Duodenal mucosa (tissue), 2 donors: ENCODE results near the gene NANOG.
"Not testable (repeated sequence)": the region's sequence is repeated elsewhere in the genome, so short reads cannot be mapped to it uniquely, and the experiment has no call there.

Experiments used
- H3K27ac ChIP-seq: one replicate; pipeline ENCODE4 v1.7.0; 2013; ENCODE audit warnings: low read depth, low read length
- H3K27me3 ChIP-seq, 2 donors: one replicate each; pipeline ENCODE4 v1.7.0; 2013; ENCODE audit warnings: low read length in 2 of 2, control low read depth in 1 of 2; ENCODE audit not compliant: insufficient read depth in 2 of 2, control insufficient read depth in 1 of 2
- H3K36me3 ChIP-seq, 2 donors: one replicate each; pipeline ENCODE4 v1.7.0; 2013; ENCODE audit warnings: low read length in 2 of 2, control low read depth in 1 of 2; ENCODE audit not compliant: insufficient read depth in 2 of 2, control insufficient read depth in 1 of 2
- H3K4me1 ChIP-seq, 2 donors: one replicate each; pipeline ENCODE4 v1.7.0; 2013; ENCODE audit warnings: low read length in 2 of 2, control low read depth in 1 of 2; ENCODE audit not compliant: insufficient read depth in 2 of 2, control insufficient read depth in 1 of 2
- H3K4me3 ChIP-seq, 2 donors: one replicate each; pipeline ENCODE4 v1.7.0; 2013; ENCODE audit warnings: low read length in 2 of 2, low read depth in 1 of 2
- H3K9ac ChIP-seq, 2 donors: one replicate each; pipeline ENCODE4 v1.7.0; 2013; ENCODE audit warnings: low read length in 2 of 2, low read depth in 1 of 2
- H3K9me3 ChIP-seq, 2 donors: one replicate each; pipeline ENCODE4 v1.7.0; 2013; ENCODE audit warnings: low read length in 2 of 2, control low read depth in 1 of 2; ENCODE audit not compliant: control insufficient read depth in 1 of 2

The NANOG gene

GRCh38 chr12:7788884-7789528 lies at the start of gene NANOG:
Gene NANOG, plus strand, starts transcription at chr12:7789402. Its CDS starts 213 bp downstream, at chr12:7789615.
- not testable (repeated sequence) for H3K9ac ChIP-seq, H3K36me3 ChIP-seq, H3K4me1 ChIP-seq, H3K27ac ChIP-seq, H3K27me3 ChIP-seq, H3K9me3 ChIP-seq
- peak within 1 kb of the TSS in 1 of 2 donors; percentile 17 for H3K4me3 ChIP-seq

- H3K36me3 ChIP-seq: no peaks in the 10 kb centered on the region
- H3K9me3 ChIP-seq: peaks cover 0 to 5% of the 10 kb centered on the region in 2 donors
- H3K4me3 ChIP-seq: no peak within 1 kb of the TSS
- no peaks in the 10 kb centered on the region for H3K4me1 ChIP-seq
- no peak within 1 kb of the TSS for H3K27ac ChIP-seq
- no peak within 1 kb of the TSS for H3K9ac ChIP-seq
- no peaks in the 10 kb centered on the region for H3K27me3 ChIP-seq
Observed at GRCh38 chr12:7747246-7747645, 42.0 kb upstream of the NANOG start, which contains the start of gene CLEC4C. Gene CLEC4C, minus strand, starts transcription at chr12:7747375. Its CDS starts 27 bp downstream, at chr12:7747348.

GRCh38 chr12:7748852-7749251 lies 40.4 kb upstream of the NANOG start:
- Histone ChIP-seq H3K27ac (no peak overlapping the region), H3K27me3 (no peaks in the 10 kb centered on the region), H3K4me1 (no peaks in the 10 kb centered on the region), H3K36me3 (no peaks in the 10 kb centered on the region), H3K4me3 (no peak overlapping the region), H3K9me3 (peaks cover 0 to 3% of the 10 kb centered on the region in 2 donors), H3K9ac (no peak overlapping the region)

- no peaks in the 10 kb centered on the region for H3K4me1 ChIP-seq
- no peak overlapping the region for H3K4me3 ChIP-seq
- H3K27me3 ChIP-seq: no peaks in the 10 kb centered on the region
- no peaks in the 10 kb centered on the region for H3K36me3 ChIP-seq
- H3K9ac ChIP-seq: no peak overlapping the region
- H3K27ac ChIP-seq: no peak overlapping the region
- H3K9me3 ChIP-seq: no peaks in the 10 kb centered on the region
Observed at GRCh38 chr12:7749442-7749841, 39.8 kb upstream of the NANOG start.

- Histone ChIP-seq H3K4me3 (no peak overlapping the region), H3K27me3 (no peaks in the 10 kb centered on the region), H3K4me1 (no peaks in the 10 kb centered on the region), H3K9ac (no peak overlapping the region), H3K9me3 (no peaks in the 10 kb centered on the region), H3K27ac (no peak overlapping the region), H3K36me3 (no peaks in the 10 kb centered on the region)
Observed at GRCh38 chr12:7750350-7750749, 38.9 kb upstream of the NANOG start.

- no peak overlapping the region for H3K9ac ChIP-seq
- no peaks in the 10 kb centered on the region for H3K36me3 ChIP-seq
- no peak overlapping the region for H3K4me3 ChIP-seq
- H3K9me3 ChIP-seq: no peaks in the 10 kb centered on the region
- no peaks in the 10 kb centered on the region for H3K27me3 ChIP-seq
- no peak overlapping the region for H3K27ac ChIP-seq
- no peaks in the 10 kb centered on the region for H3K4me1 ChIP-seq
Observed at GRCh38 chr12:7751394-7751793, 37.8 kb upstream of the NANOG start.

- not testable (repeated sequence) for H3K27ac ChIP-seq, H3K9ac ChIP-seq, H3K9me3 ChIP-seq, H3K4me3 ChIP-seq, H3K36me3 ChIP-seq, H3K4me1 ChIP-seq, H3K27me3 ChIP-seq
Observed at GRCh38 chr12:7751941-7752922, 37.0 kb upstream of the NANOG start.

- H3K27me3 ChIP-seq, H3K9me3 ChIP-seq, H3K4me1 ChIP-seq, H3K36me3 ChIP-seq, H3K4me3 ChIP-seq, H3K9ac ChIP-seq, H3K27ac ChIP-seq: not testable (repeated sequence)
Observed at GRCh38 chr12:7755668-7756067, 33.5 kb upstream of the NANOG start.

GRCh38 chr12:7756993-7757392 lies 32.2 kb upstream of the NANOG start:
- Histone ChIP-seq H3K27ac (no peak overlapping the region), H3K36me3 (no peaks in the 10 kb centered on the region), H3K4me1 (no peaks in the 10 kb centered on the region), H3K27me3 (no peaks in the 10 kb centered on the region), H3K9ac (no peak overlapping the region), H3K4me3 (no peak overlapping the region), H3K9me3 (no peaks in the 10 kb centered on the region)

- no peak overlapping the region for H3K9ac ChIP-seq
Observed at GRCh38 chr12:7758766-7759140, 30.4 kb upstream of the NANOG start.

More at GRCh38 chr12:7758766-7759140, 30.4 kb upstream of the NANOG start:
- Histone ChIP-seq H3K4me1 (no peaks in the 10 kb centered on the region), H3K9me3 (no peaks in the 10 kb centered on the region), H3K27me3 (no peaks in the 10 kb centered on the region), H3K27ac (no peak overlapping the region), H3K36me3 (no peaks in the 10 kb centered on the region), H3K4me3 (no peak overlapping the region)
